Measurements from ENCODE around the gene ENPP3. TPM values are rescaled to one million over a fixed set of nuclear protein-coding genes. Genes with fewer than 3 reads are reported as not detected.

The ENPP3 gene
- total and polyA plus RNA-seq, 9 of the 15 experiments (the other 6 are each of a cell fraction or from before 2014, with no cell fraction given): 14.0 to 32.8 (median 21.6) TPM

DNA sequence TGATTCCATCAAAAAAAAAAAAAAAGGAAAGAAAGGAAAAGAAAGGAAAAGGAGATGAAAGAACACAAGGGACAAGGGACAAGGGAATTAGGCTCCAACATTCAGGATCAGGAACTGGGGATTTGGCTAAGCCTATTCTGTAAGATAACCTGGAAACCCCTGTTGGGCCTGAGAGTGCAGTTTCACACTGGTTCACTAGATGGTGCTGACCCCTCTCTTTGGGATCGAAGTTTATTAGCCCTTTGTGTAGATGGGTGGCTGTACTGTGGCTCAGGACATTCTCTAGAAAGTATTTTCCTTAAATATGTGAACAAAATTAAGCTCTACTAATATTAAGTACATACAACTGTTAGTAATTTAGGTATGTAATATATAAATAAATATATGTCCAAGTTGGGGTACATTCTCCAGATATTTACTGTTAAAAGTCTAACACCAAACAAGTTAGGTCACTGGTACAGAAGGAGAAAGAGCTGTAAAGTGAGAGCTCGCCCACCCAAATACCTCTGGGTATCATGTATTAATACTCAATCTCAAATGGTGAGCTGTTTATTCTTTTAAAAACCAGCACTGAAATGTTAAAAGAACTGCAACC, 57.8 kb downstream of the ENPP3 start (continued):
- TF ChIP-seq SMC3 (conservative IDR thresholded peaks at IDR 0.05; ENCODE audit: insufficient read depth, low read depth, low read length) (peak; percentile 48), HNRNPK (IDR thresholded peaks at IDR 0.05; ENCODE audit: low read depth, low read length, poor library complexity, severe bottlenecking) (no peak), NR3C1 (CRISPR knock-in tag; IDR thresholded peaks at IDR 0.05) (no peak), HDAC3 (IDR thresholded peaks at IDR 0.05; ENCODE audit: borderline replicate concordance, partially characterized antibody) (no peak), ZC3H8 (IDR thresholded peaks at IDR 0.05) (no peak), ZNF224 (CRISPR knock-in tag; IDR thresholded peaks at IDR 0.05) (no peak), SMARCA4 (IDR thresholded peaks at IDR 0.05) (no peak), HLTF (IDR thresholded peaks at IDR 0.05) (0 out of 2 replicates have a peak, but pooled peaks have one; percentile 18), DPF2 (IDR thresholded peaks at IDR 0.05) (no peak), NFE2L1 (tag; IDR thresholded peaks at IDR 0.05; ENCODE audit: borderline replicate concordance, low read depth) (no peak), ZNF717 (CRISPR knock-in tag; IDR thresholded peaks at IDR 0.05) (no peak)
- TF ChIP-seq, protein P1, sequence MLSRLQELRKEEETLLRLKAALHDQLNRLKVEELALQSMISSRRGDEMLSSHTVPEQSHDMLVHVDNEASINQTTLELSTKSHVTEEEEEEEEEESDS (CRISPR knock-in tag; IDR thresholded peaks at IDR 0.05): no peak
- TF ChIP-seq, protein P2, sequence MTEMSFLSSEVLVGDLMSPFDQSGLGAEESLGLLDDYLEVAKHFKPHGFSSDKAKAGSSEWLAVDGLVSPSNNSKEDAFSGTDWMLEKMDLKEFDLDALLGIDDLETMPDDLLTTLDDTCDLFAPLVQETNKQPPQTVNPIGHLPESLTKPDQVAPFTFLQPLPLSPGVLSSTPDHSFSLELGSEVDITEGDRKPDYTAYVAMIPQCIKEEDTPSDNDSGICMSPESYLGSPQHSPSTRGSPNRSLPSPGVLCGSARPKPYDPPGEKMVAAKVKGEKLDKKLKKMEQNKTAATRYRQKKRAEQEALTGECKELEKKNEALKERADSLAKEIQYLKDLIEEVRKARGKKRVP (CRISPR knock-in tag; IDR thresholded peaks at IDR 0.05): no peak
- TF ChIP-seq, protein P3, sequence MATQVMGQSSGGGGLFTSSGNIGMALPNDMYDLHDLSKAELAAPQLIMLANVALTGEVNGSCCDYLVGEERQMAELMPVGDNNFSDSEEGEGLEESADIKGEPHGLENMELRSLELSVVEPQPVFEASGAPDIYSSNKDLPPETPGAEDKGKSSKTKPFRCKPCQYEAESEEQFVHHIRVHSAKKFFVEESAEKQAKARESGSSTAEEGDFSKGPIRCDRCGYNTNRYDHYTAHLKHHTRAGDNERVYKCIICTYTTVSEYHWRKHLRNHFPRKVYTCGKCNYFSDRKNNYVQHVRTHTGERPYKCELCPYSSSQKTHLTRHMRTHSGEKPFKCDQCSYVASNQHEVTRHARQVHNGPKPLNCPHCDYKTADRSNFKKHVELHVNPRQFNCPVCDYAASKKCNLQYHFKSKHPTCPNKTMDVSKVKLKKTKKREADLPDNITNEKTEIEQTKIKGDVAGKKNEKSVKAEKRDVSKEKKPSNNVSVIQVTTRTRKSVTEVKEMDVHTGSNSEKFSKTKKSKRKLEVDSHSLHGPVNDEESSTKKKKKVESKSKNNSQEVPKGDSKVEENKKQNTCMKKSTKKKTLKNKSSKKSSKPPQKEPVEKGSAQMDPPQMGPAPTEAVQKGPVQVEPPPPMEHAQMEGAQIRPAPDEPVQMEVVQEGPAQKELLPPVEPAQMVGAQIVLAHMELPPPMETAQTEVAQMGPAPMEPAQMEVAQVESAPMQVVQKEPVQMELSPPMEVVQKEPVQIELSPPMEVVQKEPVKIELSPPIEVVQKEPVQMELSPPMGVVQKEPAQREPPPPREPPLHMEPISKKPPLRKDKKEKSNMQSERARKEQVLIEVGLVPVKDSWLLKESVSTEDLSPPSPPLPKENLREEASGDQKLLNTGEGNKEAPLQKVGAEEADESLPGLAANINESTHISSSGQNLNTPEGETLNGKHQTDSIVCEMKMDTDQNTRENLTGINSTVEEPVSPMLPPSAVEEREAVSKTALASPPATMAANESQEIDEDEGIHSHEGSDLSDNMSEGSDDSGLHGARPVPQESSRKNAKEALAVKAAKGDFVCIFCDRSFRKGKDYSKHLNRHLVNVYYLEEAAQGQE (IDR thresholded peaks at IDR 0.05; ENCODE audit: borderline replicate concordance): peak; percentile 19; the same call in 1 of the 2 replicates
- TF ChIP-seq, protein P3 (CRISPR knock-in tag; IDR thresholded peaks at IDR 0.05; ENCODE audit: low read depth): no peak
- TF ChIP-seq, protein P4, sequence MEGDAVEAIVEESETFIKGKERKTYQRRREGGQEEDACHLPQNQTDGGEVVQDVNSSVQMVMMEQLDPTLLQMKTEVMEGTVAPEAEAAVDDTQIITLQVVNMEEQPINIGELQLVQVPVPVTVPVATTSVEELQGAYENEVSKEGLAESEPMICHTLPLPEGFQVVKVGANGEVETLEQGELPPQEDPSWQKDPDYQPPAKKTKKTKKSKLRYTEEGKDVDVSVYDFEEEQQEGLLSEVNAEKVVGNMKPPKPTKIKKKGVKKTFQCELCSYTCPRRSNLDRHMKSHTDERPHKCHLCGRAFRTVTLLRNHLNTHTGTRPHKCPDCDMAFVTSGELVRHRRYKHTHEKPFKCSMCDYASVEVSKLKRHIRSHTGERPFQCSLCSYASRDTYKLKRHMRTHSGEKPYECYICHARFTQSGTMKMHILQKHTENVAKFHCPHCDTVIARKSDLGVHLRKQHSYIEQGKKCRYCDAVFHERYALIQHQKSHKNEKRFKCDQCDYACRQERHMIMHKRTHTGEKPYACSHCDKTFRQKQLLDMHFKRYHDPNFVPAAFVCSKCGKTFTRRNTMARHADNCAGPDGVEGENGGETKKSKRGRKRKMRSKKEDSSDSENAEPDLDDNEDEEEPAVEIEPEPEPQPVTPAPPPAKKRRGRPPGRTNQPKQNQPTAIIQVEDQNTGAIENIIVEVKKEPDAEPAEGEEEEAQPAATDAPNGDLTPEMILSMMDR (IDR thresholded peaks at IDR 0.05 in 2 of 3, conservative IDR thresholded peaks at IDR 0.05 in 1 of 3; ENCODE audit: insufficient read depth in 2 of 3, low read depth in 1 of 3, low read length in 3 of 3): peak; percentile 70 to 78 (median 74)
- TF ChIP-seq, protein P5, sequence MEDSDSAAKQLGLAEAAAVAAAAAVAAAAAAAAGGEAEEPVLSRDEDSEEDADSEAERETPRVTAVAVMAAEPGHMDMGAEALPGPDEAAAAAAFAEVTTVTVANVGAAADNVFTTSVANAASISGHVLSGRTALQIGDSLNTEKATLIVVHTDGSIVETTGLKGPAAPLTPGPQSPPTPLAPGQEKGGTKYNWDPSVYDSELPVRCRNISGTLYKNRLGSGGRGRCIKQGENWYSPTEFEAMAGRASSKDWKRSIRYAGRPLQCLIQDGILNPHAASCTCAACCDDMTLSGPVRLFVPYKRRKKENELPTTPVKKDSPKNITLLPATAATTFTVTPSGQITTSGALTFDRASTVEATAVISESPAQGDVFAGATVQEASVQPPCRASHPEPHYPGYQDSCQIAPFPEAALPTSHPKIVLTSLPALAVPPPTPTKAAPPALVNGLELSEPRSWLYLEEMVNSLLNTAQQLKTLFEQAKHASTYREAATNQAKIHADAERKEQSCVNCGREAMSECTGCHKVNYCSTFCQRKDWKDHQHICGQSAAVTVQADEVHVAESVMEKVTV (CRISPR knock-in tag; IDR thresholded peaks at IDR 0.05): 0 out of 2 replicates have a peak, but pooled peaks have one; percentile 29
